ENCODE results near the gene CCL21.

The CCL21 gene

GRCh38 chr9:34686231-34686630, 23.7 kb downstream of the CCL21 start:
- Histone ChIP-seq H3K4me3 (no peak overlapping the region), H3K27ac (peak overlapping the region in 1 of 2 donors; percentile 48)
- no peak for TF ChIP-seq CTCF (IDR thresholded peaks at IDR 0.05)
- DNase-seq (ENCODE audit: low spot score): no peak

GRCh38 chr9:34685591-34685990, 24.3 kb downstream of the CCL21 start:
- DNase-seq (ENCODE audit: low spot score): no peak
- H3K27ac ChIP-seq: peak overlapping the region in 1 of 2 donors; percentile 48
- H3K4me3 ChIP-seq: no peak overlapping the region
- no peak for TF ChIP-seq CTCF (IDR thresholded peaks at IDR 0.05)

- peak overlapping the region in 1 of 2 donors; percentile 48 for H3K27ac ChIP-seq
- no peak for TF ChIP-seq CTCF (IDR thresholded peaks at IDR 0.05)
- H3K4me3 ChIP-seq: no peak overlapping the region
- no peak for DNase-seq (ENCODE audit: low spot score)
Observed at GRCh38 chr9:34684816-34685215, 25.1 kb downstream of the CCL21 start.

GRCh38 chr9:34684145-34684544, 25.8 kb downstream of the CCL21 start:
- no peak for TF ChIP-seq CTCF (IDR thresholded peaks at IDR 0.05)
- Histone ChIP-seq H3K27ac (no peak overlapping the region), H3K4me3 (no peak overlapping the region)
- no peak for DNase-seq (ENCODE audit: low spot score)

- H3K27ac ChIP-seq: peak overlapping the region in 1 of 2 donors; percentile 56
Observed at GRCh38 chr9:34675869-34676268, 34.1 kb downstream of the CCL21 start.

GRCh38 chr9:34675048-34675714, 34.8 kb downstream of the CCL21 start:
- DNase-seq (ENCODE audit: low spot score): no peak
- Histone ChIP-seq H3K4me3 (no peak overlapping the region), H3K27ac (peak overlapping the region in 1 of 2 donors; percentile 56)
- TF ChIP-seq CTCF (IDR thresholded peaks at IDR 0.05): peak; percentile 23

More at GRCh38 chr9:34675869-34676268, 34.1 kb downstream of the CCL21 start:
- no peak overlapping the region for H3K4me3 ChIP-seq
- no peak for DNase-seq (ENCODE audit: low spot score)
- TF ChIP-seq CTCF (IDR thresholded peaks at IDR 0.05): no peak

- Histone ChIP-seq H3K27ac (no peak overlapping the region), H3K4me3 (no peak overlapping the region)
- TF ChIP-seq CTCF (IDR thresholded peaks at IDR 0.05): no peak
- no peak for DNase-seq (ENCODE audit: low spot score)
Observed at GRCh38 chr9:34674440-34674839, 35.5 kb downstream of the CCL21 start.

All from coronary artery (tissue), 2 donors.